Immature natural killer cell (primary cell): ENCODE results near the gene SLC35F4. TPM values are rescaled to one million over a fixed set of nuclear protein-coding genes. Genes with fewer than 3 reads are reported as not detected.
"Not testable (repeated sequence)": the region's sequence is repeated elsewhere in the genome, so short reads cannot be mapped to it uniquely, and the experiment has no call there.

Source experiments
- DNase-seq, 3 donors: peaks; one replicate each; pipeline ENCODE4 v3.0.0; 2022; ENCODE audit warnings: mixed read lengths in 1 of 3
- H3K27ac Mint-ChIP-seq, 6 donors: one replicate each; pipeline ENCODE4 v1.8.0; 2020; ENCODE audit warnings: mixed read lengths in 6 of 6, mild to moderate bottlenecking in 5 of 6, inconsistent platforms in 4 of 6, moderate library complexity in 3 of 6
- H3K27me3 Mint-ChIP-seq, 3 donors: one replicate each; pipeline ENCODE4 v1.8.0; 2020 to 2021; ENCODE audit warnings: low read depth in 3 of 3, mild to moderate bottlenecking in 3 of 3, mixed read lengths in 3 of 3, moderate library complexity in 3 of 3, inconsistent platforms in 1 of 3
- H3K36me3 Mint-ChIP-seq, 3 donors: one replicate each; pipeline ENCODE4 v1.8.0; 2020; ENCODE audit warnings: mixed read lengths in 3 of 3, inconsistent platforms in 2 of 3, mild to moderate bottlenecking in 2 of 3
- H3K4me1 Mint-ChIP-seq, 2 donors: one replicate each; pipeline ENCODE4 v1.8.0; 2020; ENCODE audit warnings: inconsistent platforms in 2 of 2, mild to moderate bottlenecking in 2 of 2, mixed read lengths in 2 of 2, moderate library complexity in 1 of 2
- H3K4me3 Mint-ChIP-seq, 5 donors: one replicate each; pipeline ENCODE4 v1.8.0; 2020; ENCODE audit warnings: mild to moderate bottlenecking in 5 of 5, mixed read lengths in 5 of 5, inconsistent platforms in 3 of 5, moderate library complexity in 3 of 5
- H3K9me3 Mint-ChIP-seq, 6 donors: one replicate each; pipeline ENCODE4 v1.8.0; 2020; ENCODE audit warnings: mild to moderate bottlenecking in 6 of 6, mixed read lengths in 6 of 6, inconsistent platforms in 4 of 6, moderate library complexity in 3 of 6
- polyA plus RNA-seq, 3 donors: library from polyadenylated mRNA; unstranded; fragments of 300-500 nt; fragmentation: Illumina TruSeq; gene quantifications; one replicate each; pipeline ENCODE4 v1.2.3, GENCODE V29; 2021

Gene SLC35F4
- polyA plus RNA-seq, 3 donors from 2014 or later, result not detected

DNA sequence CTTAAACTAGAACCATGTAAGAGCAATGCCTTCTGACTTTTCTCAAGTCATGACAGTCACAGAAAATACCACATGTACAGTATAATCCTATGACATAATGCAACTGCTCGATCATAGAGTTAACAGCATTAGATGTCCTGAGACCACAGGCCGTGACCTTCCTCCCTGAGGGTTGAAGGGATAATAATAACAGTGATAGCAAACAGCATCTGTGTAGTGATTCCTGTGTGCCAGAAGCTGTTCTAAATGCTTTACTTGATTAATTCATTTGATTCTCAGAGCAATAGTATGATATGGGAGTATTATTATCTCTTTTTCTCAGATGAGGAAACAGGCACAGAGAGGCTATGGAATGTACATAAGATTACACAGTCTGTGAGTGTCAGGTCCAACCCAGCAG lies 53.2 kb downstream of the SLC35F4 start:
- peaks cover 0 to 10% (median under 1%) of the 10 kb centered on the region in 6 donors for H3K9me3 Mint-ChIP-seq
- H3K27ac Mint-ChIP-seq, result no peak overlapping the region
- no peak for DNase-seq
- no peaks in the 10 kb centered on the region for H3K36me3 Mint-ChIP-seq
- H3K27me3 Mint-ChIP-seq, result no peaks in the 10 kb centered on the region
- H3K4me3 Mint-ChIP-seq, result no peak overlapping the region
- H3K4me1 Mint-ChIP-seq, result no peaks in the 10 kb centered on the region

DNA sequence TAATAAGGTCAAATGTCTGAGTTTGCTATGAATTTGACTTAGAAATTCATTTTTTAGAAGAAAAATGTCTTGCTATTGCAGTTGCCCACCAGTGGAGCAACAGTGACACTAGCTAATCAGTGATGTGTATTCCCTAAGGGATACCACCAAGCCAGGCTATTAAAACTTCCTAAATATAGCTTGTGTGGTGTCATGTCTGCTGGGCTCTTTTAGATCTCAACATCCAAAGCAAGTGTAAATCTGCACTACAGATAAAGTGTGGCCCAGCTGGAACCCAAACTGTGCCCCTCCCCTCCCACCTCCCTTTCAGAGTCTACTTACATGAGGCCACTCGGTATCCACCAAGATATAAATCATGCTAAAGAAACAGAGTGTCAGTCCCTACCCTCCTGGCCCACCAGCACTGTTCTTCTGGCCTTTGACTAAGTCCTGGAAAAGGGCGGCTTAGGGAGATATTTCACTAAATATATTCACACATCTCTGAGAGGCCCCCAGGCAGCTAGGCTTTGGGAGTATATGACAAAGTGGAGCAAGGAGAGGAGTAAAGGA lies 53.8 kb downstream of the SLC35F4 start:
- H3K4me3 Mint-ChIP-seq, result no peak overlapping the region

DNA sequence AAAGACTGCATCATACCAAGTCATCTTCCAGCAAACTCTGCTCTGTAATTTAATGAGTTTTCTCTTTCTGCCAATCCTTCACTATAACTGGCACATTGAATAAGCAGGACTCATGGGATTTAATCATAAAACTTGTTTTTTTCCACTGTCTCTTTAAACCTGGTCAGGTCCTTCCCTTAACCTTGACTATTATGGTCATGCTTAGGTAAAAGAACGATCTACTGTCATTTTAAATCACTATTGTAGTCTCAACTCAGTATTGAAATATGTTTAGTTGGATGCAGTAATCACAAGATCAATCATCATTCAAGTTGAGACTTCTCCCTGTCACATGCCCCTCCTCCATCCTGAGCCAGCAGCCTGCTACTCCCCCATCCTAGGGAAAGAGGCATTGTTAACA lies 56.1 kb downstream of the SLC35F4 start:
- no peak overlapping the region for H3K4me3 Mint-ChIP-seq
- DNase-seq, result no peak
- H3K4me1 Mint-ChIP-seq, result no peaks in the 10 kb centered on the region
- H3K27ac Mint-ChIP-seq, result no peak overlapping the region
- H3K36me3 Mint-ChIP-seq, result no peaks in the 10 kb centered on the region
- H3K9me3 Mint-ChIP-seq, result peaks cover 0 to 5% (median 2%) of the 10 kb centered on the region in 6 donors
- H3K27me3 Mint-ChIP-seq, result no peaks in the 10 kb centered on the region

More for the DNA sequence above, 53.8 kb downstream of the SLC35F4 start:
- H3K36me3 Mint-ChIP-seq, result no peaks in the 10 kb centered on the region
- peaks cover 0 to 10% (median under 1%) of the 10 kb centered on the region in 6 donors for H3K9me3 Mint-ChIP-seq
- no peaks in the 10 kb centered on the region for H3K27me3 Mint-ChIP-seq
- no peaks in the 10 kb centered on the region for H3K4me1 Mint-ChIP-seq
- DNase-seq, result no peak
- no peak overlapping the region for H3K27ac Mint-ChIP-seq

DNA sequence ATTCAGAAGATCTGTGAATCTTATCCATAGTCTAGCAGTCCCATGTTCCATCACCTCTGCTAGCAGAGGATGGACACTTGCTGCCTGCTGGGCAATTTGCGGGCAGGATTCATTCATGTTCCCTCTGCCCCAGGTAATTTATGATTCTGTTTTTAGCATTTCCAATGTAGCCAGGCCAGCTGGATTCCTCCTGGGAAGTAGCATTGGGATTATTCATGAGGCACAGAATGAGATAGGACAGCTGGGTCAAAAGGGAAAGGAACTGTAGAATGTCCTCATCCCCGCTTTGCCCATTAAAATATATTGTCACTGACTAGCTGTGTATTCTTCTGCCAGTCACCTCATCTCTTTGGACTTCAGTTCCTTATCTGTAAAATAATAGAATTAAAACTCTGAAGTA lies 68.7 kb downstream of the SLC35F4 start:
- no peak overlapping the region for H3K4me3 Mint-ChIP-seq
- no peak for DNase-seq
- peaks cover 1 to 3% (median 2%) of the 10 kb centered on the region in 3 donors for H3K27me3 Mint-ChIP-seq
- no peaks in the 10 kb centered on the region for H3K36me3 Mint-ChIP-seq
- H3K9me3 Mint-ChIP-seq, result peaks cover 0 to 27% (median 4%) of the 10 kb centered on the region in 6 donors
- no peak overlapping the region for H3K27ac Mint-ChIP-seq
- H3K4me1 Mint-ChIP-seq, result no peaks in the 10 kb centered on the region

DNA sequence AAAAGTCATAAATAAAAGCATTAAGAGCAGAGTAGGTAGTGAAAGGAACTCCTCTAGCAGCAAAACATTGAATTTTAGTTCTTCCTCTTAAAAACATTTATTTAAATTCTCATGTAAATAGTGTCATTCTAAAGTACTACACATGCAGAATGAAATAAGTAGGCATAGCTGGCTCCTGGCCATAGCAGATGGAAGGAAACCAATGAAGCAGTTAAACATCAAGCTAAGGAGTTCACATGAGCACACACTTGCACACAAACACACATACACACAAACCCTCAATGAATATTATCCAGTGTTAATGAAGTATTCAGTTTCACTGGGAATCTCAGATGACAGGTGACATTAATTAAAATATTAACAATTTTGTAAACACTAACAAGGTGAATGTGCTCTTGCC lies 69.3 kb downstream of the SLC35F4 start:
- H3K27ac Mint-ChIP-seq, result no peak overlapping the region
- DNase-seq, result no peak
- peaks cover 1 to 3% (median 2%) of the 10 kb centered on the region in 3 donors for H3K27me3 Mint-ChIP-seq

DNA sequence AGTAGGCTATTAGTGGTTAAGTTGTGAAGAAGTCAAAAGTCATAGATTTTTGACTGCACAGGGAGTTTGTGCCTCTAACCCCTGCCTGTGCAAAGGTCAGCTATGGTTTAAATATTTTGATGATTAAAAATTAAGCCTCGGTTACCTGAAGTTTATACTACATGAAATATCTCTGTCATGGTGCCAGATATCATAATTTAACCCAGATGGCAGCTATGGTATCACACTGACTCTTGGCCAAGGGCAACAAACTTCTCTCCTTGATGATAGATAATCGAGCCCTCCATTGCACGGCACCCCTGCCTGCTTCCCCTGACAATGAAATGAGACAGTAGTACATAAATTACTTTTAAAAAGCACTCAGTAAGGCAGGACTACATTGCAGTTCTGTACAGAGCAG lies 80.8 kb downstream of the SLC35F4 start:
- Mint-ChIP-seq H3K4me3 (no peak overlapping the region), H3K9me3 (peaks cover 21 to 65% (median 39%) of the 10 kb centered on the region in 6 donors), H3K27ac (no peak overlapping the region), H3K4me1 (no peaks in the 10 kb centered on the region), H3K27me3 (peaks cover 1 to 5% (median 2%) of the 10 kb centered on the region in 3 donors), H3K36me3 (peaks cover 0 to 6% (median 6%) of the 10 kb centered on the region in 3 donors)
- no peak for DNase-seq

More for the DNA sequence above, 69.3 kb downstream of the SLC35F4 start:
- H3K36me3 Mint-ChIP-seq, result no peaks in the 10 kb centered on the region
- no peak overlapping the region for H3K4me3 Mint-ChIP-seq
- peaks cover 0 to 25% (median 5%) of the 10 kb centered on the region in 6 donors for H3K9me3 Mint-ChIP-seq
- no peaks in the 10 kb centered on the region for H3K4me1 Mint-ChIP-seq

DNA sequence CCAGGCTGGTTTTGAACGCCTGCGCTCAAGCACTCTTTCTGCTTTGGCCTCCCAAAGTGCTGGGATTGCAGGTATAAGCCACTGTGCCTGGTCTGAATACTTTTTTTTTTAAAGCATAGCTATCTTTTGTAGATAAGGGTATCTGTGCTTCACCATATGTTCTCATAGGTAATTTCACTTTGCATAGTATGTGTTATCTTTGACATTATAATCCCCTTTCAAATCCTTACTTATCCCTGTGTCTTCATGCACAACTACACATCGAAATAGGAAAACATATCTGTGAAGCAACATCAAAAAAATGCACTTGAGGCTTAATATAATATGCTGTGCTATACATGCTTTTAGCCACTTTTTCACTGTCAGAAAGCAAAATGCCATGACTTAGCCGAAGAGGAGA lies 94.1 kb downstream of the SLC35F4 start:
- no peaks in the 10 kb centered on the region for H3K4me1 Mint-ChIP-seq
- H3K4me3 Mint-ChIP-seq, result no peak overlapping the region
- no peak for DNase-seq
- peaks cover 0 to 3% (median 0%) of the 10 kb centered on the region in 3 donors for H3K36me3 Mint-ChIP-seq
- peaks cover 0 to 5% (median 0%) of the 10 kb centered on the region in 3 donors for H3K27me3 Mint-ChIP-seq
- H3K27ac Mint-ChIP-seq, result no peak overlapping the region
- H3K9me3 Mint-ChIP-seq, result peaks cover 6 to 35% (median 13%) of the 10 kb centered on the region in 6 donors

DNA sequence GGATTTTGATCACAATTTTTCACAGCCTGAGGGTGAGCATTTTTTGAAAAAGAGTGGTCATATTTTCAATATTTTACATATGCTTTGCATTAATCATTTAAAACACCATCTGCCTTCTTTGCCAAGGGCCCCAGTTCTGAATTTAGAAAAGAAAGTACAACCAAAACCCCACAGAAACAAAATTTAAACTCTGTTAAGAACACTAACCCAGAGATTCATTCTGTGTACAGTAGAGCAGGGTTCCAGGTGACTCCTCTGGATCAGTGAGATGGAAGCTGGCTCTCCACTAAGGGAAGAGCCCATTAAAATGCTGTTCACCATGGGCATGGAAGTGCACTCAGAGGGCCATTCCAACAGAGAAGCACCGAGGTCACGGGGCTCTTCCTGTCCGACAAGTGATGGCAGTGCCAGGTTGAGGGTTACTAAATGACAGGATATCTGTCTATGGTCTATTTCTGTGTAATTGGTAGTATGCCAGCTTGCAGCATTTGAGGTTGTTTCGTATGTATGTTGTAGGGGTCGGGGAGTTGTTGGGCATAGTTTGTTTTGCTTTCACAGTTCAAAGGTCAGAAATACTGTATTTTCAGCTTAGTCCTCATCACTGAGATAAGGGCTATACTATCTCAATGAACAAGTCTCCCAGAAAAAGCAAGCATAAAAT lies 95.9 kb downstream of the SLC35F4 start:
- no peak for DNase-seq
- no peak overlapping the region for H3K4me3 Mint-ChIP-seq
- peaks cover 3 to 26% (median 6%) of the 10 kb centered on the region in 6 donors for H3K9me3 Mint-ChIP-seq
- no peaks in the 10 kb centered on the region for H3K4me1 Mint-ChIP-seq
- no peaks in the 10 kb centered on the region for H3K36me3 Mint-ChIP-seq
- H3K27me3 Mint-ChIP-seq, result peaks cover 0 to 5% (median 0%) of the 10 kb centered on the region in 3 donors
- H3K27ac Mint-ChIP-seq, result no peak overlapping the region

DNA sequence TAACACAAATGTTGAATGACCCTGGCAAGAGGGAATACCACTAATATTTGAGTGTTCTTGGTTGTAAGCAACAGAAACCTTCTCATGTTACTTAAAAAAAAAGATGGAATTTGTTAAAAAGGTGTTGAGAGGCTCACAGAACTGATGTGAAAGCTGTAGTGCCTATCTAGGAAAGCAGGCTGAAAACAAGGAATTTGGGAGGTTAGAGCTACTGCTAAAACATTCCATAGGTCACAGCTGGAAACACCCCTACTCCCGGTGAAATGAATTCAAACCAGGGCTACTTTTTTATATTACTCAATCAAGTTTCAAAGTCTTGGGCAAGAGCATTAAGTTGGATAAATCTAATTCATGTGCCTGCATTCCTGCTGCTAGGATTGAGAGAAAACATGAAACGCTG lies 104.1 kb downstream of the SLC35F4 start:
- no peak for DNase-seq
- Mint-ChIP-seq H3K27me3 (peaks cover 0 to 5% (median 1%) of the 10 kb centered on the region in 3 donors), H3K36me3 (no peaks in the 10 kb centered on the region), H3K27ac (no peak overlapping the region), H3K4me1 (no peaks in the 10 kb centered on the region), H3K4me3 (no peak overlapping the region), H3K9me3 (peaks cover 1 to 26% (median 6%) of the 10 kb centered on the region in 6 donors)

DNA sequence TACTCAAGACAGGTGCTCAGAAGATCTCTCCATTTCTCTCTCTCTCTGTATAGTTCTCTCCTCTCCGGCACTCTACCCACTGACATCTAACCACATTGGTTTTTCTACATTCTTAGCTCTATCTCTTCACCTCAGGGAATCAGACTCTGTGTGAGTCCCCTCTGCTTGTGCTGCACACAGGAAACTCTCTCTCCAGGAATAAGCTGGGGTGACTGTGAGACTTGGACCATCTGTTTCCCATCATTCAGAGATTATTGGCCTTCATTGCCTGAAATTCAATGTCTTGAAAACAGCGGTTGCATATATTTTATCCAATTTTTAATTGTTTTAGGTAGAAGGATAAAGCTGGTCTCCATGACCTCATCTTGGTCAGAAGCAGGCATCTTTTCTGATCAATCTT lies 105.0 kb downstream of the SLC35F4 start:
- Mint-ChIP-seq H3K4me1 (no peaks in the 10 kb centered on the region), H3K27ac (no peak overlapping the region), H3K36me3 (no peaks in the 10 kb centered on the region), H3K9me3 (peaks cover 1 to 27% (median 7%) of the 10 kb centered on the region in 6 donors), H3K27me3 (peaks cover 1 to 5% (median 1%) of the 10 kb centered on the region in 3 donors), H3K4me3 (no peak overlapping the region)
- no peak for DNase-seq

DNA sequence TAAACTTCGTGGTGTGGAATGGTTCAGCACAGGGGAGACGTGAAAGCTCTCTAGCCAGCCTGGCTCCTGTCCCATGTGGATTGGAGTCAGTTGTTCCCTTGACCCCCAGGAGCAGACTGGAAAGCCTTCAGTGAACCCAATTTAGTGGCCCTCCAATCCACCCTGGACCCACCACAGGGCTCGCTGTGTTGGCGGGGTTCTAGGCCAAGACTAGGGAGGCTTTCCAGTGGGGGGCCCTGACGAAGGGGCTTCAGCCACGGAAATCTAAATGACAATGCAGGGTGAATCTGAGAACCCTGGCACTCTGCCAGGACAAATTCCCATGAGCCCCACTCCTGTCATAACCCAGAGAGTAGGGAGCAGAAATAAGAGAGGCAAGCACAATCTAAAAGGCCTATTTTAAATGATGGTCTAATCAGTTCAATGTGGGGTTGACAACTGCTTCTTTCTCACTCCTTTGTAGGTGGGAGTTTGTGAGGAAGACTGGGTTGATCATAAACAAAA lies 110.8 kb downstream of the SLC35F4 start:
- peaks cover 0 to 5% (median 2%) of the 10 kb centered on the region in 3 donors for H3K27me3 Mint-ChIP-seq
- no peak overlapping the region for H3K4me3 Mint-ChIP-seq
- no peaks in the 10 kb centered on the region for H3K4me1 Mint-ChIP-seq
- peaks cover 1 to 22% (median 7%) of the 10 kb centered on the region in 6 donors for H3K9me3 Mint-ChIP-seq
- H3K27ac Mint-ChIP-seq, result no peak overlapping the region
- no peaks in the 10 kb centered on the region for H3K36me3 Mint-ChIP-seq
- no peak for DNase-seq

DNA sequence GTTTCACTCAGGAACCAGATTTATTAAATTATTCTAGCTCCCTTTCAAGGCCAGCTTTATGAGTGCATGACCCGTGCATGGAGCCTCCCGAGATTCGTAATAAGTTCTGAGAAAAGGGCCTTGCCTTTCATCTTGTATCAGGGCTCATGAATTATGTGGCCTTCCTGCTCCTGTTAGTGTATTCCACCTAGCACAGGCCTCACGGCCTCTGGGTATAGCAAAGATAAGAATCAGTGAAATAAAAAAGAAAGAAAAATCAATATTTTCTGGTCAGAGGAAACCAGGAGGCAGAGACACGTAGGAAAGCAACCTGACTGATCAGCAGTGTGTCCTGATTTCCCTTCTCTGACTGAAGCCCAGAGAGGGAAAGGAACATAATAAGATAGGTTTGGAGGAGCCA lies 111.4 kb downstream of the SLC35F4 start:
- Mint-ChIP-seq H3K4me1 (no peaks in the 10 kb centered on the region), H3K4me3 (no peak overlapping the region), H3K27ac (no peak overlapping the region), H3K9me3 (peaks cover 0 to 22% (median 5%) of the 10 kb centered on the region in 6 donors), H3K27me3 (peaks cover 0 to 3% (median 2%) of the 10 kb centered on the region in 3 donors), H3K36me3 (no peaks in the 10 kb centered on the region)
- DNase-seq, result no peak

DNA sequence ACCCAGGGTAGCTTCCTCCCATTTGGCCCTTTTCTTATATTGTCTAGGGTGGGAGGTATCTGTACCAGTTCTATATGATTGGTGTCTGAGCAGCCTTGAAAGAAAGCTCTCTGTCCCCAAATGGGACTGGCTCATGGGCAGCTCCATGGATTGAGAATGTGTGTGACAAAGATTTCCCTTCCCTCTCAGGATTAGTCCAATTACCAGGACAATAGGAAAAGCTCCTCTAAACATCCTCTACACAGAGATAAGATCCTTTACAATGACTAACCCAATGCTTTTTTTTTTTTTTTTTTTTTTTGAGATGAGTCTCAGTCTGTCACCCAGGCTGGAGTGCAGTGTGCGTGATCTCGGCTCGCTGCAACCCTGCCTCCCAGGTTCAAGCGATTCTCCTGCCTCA lies 112.1 kb downstream of the SLC35F4 start:
- Mint-ChIP-seq H3K9me3 (peaks cover 0 to 22% (median 5%) of the 10 kb centered on the region in 6 donors), H3K4me3 (no peak overlapping the region), H3K4me1 (no peaks in the 10 kb centered on the region), H3K27me3 (peaks cover 0 to 2% (median 2%) of the 10 kb centered on the region in 3 donors), H3K36me3 (no peaks in the 10 kb centered on the region), H3K27ac (no peak overlapping the region)
- DNase-seq, result no peak

DNA sequence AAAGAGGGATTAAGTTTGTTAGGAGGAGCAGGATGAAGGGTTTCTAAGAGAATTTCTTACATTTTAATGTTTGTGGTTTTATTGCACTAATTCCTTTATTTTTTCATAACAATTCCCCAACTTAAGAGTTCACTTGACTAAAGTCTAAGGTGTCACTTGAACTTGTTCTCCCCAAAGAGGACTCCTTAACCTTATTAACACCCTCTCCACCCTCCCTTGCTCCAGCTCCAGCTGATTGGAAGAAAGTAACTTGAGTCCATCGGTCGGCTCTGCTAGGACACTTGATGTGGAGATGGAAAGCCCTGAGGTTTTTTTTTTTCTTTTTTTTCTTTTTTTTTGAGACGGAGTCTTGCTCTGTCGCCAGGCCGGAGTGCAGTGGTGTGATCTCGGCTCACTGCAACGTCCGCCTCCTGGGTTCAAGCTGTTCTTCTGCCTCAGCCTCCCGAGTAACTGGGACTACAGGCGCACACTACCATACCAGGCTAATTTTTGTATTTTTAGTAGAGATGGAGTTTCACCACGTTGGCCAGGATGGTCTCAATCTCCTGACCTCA lies 113.7 kb downstream of the SLC35F4 start:
- H3K4me3 Mint-ChIP-seq, H3K27me3 Mint-ChIP-seq, H3K27ac Mint-ChIP-seq, H3K36me3 Mint-ChIP-seq, H3K4me1 Mint-ChIP-seq, DNase-seq: not testable (repeated sequence)
- peaks cover 0 to 17% (median 5%) of the 10 kb centered on the region in 6 donors for H3K9me3 Mint-ChIP-seq
